Mesodermal cell (in vitro differentiated cells): Measurements from ENCODE around the gene DNAJC18.
A peak's percentile ranks its signal among the peaks of the same experiment; 100 is the strongest.

Experiments
- H3K27ac ChIP-seq: 2 replicates; pipeline ENCODE4 v1.7.0; 2013; ENCODE audit warnings: mild to moderate bottlenecking, low read depth, low read length, moderate library complexity; ENCODE audit not compliant: severe bottlenecking
- H3K36me3 ChIP-seq: 2 replicates; pipeline ENCODE4 v1.7.1; 2013; ENCODE audit warnings: mild to moderate bottlenecking, low read length, moderate library complexity; ENCODE audit not compliant: control insufficient read depth, insufficient read depth
- H3K4me1 ChIP-seq: one replicate; pipeline ENCODE4 v1.7.1; 2013; ENCODE audit warnings: mild to moderate bottlenecking, low read length; ENCODE audit not compliant: insufficient read depth, control insufficient read depth, poor library complexity, severe bottlenecking
- H3K4me3 ChIP-seq: 2 replicates; pipeline ENCODE4 v1.7.0; 2013; ENCODE audit warnings: low read length, control low read depth, mild to moderate bottlenecking; ENCODE audit not compliant: insufficient read depth, poor library complexity, severe bottlenecking; ENCODE audit errors: extremely low read depth
- H3K9me3 ChIP-seq: 2 replicates; pipeline ENCODE4 v1.7.1; 2013; ENCODE audit warnings: mild to moderate bottlenecking, low read length, moderate library complexity; ENCODE audit not compliant: control insufficient read depth
- WGBS, 2 experiments: methylation state at CpG; one replicate each; pipeline ENCODE4 v1.1.5; 2013; ENCODE audit warnings: missing lambda C conversion rate in 2 of 2; ENCODE audit not compliant: insufficient coverage in 2 of 2; 5-methylcytosine and 5-hydroxymethylcytosine counted together

Gene DNAJC18

GRCh38 chr5:139402561-139403158 is 36.7 kb downstream of the DNAJC18 start:
- 74 to 82% methylated on average over 4 to 6 of the region's 7 CpGs for WGBS, 2 experiments
- H3K4me3 ChIP-seq = peak overlapping the region; percentile 52
- H3K36me3 ChIP-seq = peaks cover 15% of the 10 kb centered on the region
- H3K4me1 ChIP-seq = peaks cover 6% of the 10 kb centered on the region
- no peaks in the 10 kb centered on the region for H3K9me3 ChIP-seq
- H3K27ac ChIP-seq = peak overlapping the region; percentile 98

DNA sequence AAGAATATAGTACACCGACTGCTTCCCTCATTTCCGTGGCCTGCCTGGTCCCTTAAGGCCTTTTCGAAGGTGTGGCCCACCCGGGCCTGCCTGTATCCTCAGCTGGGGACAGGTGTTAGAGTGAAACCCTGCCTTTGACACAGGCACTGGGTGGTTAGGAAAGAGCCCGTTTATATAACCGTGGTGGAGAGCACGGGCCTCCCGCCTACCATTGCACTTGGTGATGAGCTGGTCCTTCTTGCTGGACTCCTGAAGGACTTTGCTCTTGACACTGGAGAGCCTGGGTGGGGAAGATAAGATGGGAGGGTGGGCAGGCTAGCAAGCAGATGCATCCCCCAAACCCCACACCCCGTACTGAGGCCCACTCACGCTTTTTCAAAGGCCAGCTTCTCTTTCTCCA is 37.8 kb downstream of the DNAJC18 start:
- H3K4me3 ChIP-seq = no peak overlapping the region
- WGBS, 2 experiments = 92 to 99% methylated on average over 5 to 10 of the region's 10 CpGs
- peaks cover 15% of the 10 kb centered on the region for H3K36me3 ChIP-seq
- no peak overlapping the region for H3K27ac ChIP-seq
- H3K9me3 ChIP-seq = no peaks in the 10 kb centered on the region
- peaks cover 6% of the 10 kb centered on the region for H3K4me1 ChIP-seq

DNA sequence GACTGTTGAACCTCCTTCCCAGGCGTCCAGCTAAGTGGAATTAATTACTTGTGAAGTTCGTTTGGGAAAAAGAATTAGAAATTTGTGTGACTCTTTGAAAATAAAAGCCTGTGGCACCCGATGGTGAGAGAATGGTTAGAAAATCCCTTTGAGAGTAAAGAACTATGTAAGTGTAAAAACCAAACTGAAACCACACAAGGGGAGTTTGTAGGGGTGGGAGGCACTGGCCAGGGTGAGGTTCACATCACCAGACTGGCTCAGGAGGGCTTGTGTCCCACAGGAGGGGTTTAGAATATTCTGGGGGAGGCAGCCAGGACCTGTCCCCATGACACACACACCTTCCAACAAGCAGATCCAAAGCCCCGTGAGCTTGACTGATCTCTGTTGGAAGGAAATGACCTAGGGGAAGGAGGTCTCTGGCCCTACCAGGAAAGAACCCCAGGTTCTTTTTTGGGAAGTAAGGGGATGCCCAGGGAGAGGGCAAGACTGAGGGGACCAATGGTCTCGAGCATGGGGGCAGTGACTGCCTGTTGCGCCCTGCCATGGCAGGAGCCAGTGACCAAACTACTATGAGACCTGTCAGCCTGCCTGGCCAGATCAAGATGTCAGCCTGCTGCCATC is 39.7 kb downstream of the DNAJC18 start:
- Histone ChIP-seq H3K4me1 (peaks cover 5% of the 10 kb centered on the region), H3K9me3 (no peaks in the 10 kb centered on the region), H3K4me3 (no peak overlapping the region), H3K27ac (no peak overlapping the region), H3K36me3 (peaks cover 17% of the 10 kb centered on the region)
- WGBS, 2 experiments = 91 to 94% methylated on average over 5 of the region's 6 CpGs

GRCh38 chr5:139397921-139398320 is 41.4 kb downstream of the DNAJC18 start:
- Histone ChIP-seq H3K4me3 (no peak overlapping the region), H3K4me1 (no peaks in the 10 kb centered on the region), H3K9me3 (no peaks in the 10 kb centered on the region), H3K36me3 (peaks cover 17% of the 10 kb centered on the region), H3K27ac (no peak overlapping the region)
- 89 to 95% methylated on average over 4 to 5 of the region's 6 CpGs for WGBS, 2 experiments

- Histone ChIP-seq H3K27ac (no peak overlapping the region), H3K36me3 (peaks cover 17% of the 10 kb centered on the region), H3K4me3 (no peak overlapping the region), H3K9me3 (no peaks in the 10 kb centered on the region), H3K4me1 (no peaks in the 10 kb centered on the region)
- WGBS, 2 experiments = 85 to 92% methylated on average over 5 to 7 of the region's 8 CpGs
Observed at GRCh38 chr5:139396691-139397090, 42.6 kb downstream of the DNAJC18 start.

DNA sequence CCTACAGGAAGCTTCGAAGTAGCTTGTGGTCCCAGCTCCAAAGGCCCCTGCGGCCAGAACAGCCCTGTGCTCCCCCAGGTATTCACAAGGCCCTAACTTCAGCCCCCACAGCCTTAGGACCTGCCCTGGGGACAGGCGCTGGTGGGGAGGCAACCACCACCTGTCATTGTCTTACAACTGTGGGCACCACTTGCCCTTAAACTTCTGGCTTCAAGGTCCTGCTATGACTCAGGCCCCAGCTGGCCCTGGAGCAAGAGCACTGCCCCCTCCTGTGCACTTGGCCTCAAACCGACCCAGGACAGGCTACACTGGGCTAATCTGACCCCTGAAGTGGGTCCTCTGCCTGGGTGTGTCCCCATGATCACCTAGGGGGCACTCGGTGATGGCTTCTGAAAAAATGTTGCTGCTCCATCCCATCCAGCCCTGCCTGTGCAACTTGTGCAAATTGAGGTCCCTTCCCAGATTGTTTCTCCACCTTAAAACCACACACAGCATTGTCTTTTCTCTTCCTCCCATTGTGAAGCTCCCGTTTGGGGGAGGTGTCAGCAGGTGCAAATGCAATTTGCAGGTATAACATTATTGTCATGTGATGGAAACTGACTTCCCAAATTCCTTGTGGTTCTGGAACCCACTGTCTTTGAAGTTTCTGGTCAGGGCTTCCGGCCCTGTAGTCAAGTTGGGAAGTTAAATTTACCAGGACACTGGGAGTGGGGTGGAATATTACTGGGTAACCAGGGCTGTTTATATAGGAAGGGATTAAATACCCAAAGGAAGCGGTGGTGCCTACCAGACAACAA is 43.3 kb downstream of the DNAJC18 start:
- Histone ChIP-seq H3K27ac (no peak overlapping the region), H3K36me3 (peaks cover 17% of the 10 kb centered on the region), H3K9me3 (no peaks in the 10 kb centered on the region), H3K4me1 (no peaks in the 10 kb centered on the region), H3K4me3 (no peak overlapping the region)
- WGBS, 2 experiments = 78 to 85% methylated on average over 5 of the region's 8 CpGs

- Histone ChIP-seq H3K27ac (no peak within 1 kb of the TSS), H3K9me3 (no peaks in the 10 kb centered on the region), H3K4me1 (no peaks in the 10 kb centered on the region), H3K36me3 (peaks cover 7% of the 10 kb centered on the region), H3K4me3 (peak within 1 kb of the TSS; percentile 39)
- WGBS, 2 experiments = 71 to 74% methylated on average over 59 to 71 of the region's 76 CpGs
Observed at GRCh38 chr5:139394654-139395566, 44.4 kb downstream of the DNAJC18 start, which contains the start of gene PROB1. PROB1 (minus strand) TSS chr5:139395104; CDS start chr5:139395081, 23 bp downstream.

- H3K27ac ChIP-seq = no peak overlapping the region
- peak overlapping the region; percentile 39 for H3K4me3 ChIP-seq
- peaks cover 3% of the 10 kb centered on the region for H3K36me3 ChIP-seq
- no peaks in the 10 kb centered on the region for H3K4me1 ChIP-seq
- 4 to 12% methylated on average over 36 to 58 of the region's 62 CpGs for WGBS, 2 experiments
- no peaks in the 10 kb centered on the region for H3K9me3 ChIP-seq
Observed at GRCh38 chr5:139394123-139394653, 45.1 kb downstream of the DNAJC18 start.

DNA sequence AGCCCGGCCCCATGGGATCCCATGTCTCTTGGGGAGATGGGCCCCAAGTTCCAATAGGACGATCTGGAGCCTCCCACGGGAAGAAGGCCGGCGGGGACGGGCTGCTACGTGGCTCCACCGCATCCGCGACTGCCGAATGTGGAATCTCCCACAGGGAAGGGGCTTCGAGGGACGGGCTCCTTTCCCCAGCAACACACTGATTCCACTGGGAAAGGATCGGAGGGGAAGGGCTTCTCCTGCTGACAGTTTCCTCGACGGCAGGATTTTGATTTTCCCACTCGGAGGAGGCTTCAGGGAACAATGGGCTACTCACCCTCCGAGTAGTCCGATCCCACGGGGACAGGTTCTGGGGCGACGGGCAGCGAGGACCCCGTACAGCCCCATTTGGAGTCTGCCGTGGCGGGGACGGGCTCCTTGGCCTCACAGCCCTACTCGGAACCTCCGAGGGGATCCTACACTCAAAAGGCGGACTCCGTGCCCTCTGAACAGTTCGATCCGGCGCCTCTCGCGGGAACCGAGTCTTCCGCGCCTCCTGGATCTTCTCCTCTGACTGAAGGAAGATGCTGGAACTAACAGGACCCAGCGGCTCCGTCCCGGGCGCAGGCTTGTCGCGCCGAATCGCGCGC is 45.7 kb downstream of the DNAJC18 start:
- 10 to 12% methylated on average over 44 to 45 of the region's 49 CpGs for WGBS, 2 experiments
- Histone ChIP-seq H3K9me3 (no peaks in the 10 kb centered on the region), H3K36me3 (peaks cover 3% of the 10 kb centered on the region), H3K4me1 (peaks cover 1% of the 10 kb centered on the region), H3K4me3 (peak overlapping the region; percentile 39), H3K27ac (no peak overlapping the region)
